Nephron (organoid): ENCODE data around the gene PHF21A.

Experiments
- H3K27ac Mint-ChIP-seq, 3 experiments: 2 replicates each; pipeline ENCODE4 v1.8.0; 2020; ENCODE audit warnings: mixed read lengths in 3 of 3, mild to moderate bottlenecking in 2 of 3, moderate library complexity in 1 of 3
- H3K27me3 Mint-ChIP-seq: 2 replicates; pipeline ENCODE4 v1.8.0; 2021; ENCODE audit warnings: low read depth, mild to moderate bottlenecking, moderate library complexity, mixed read lengths
- H3K36me3 Mint-ChIP-seq: 2 replicates; pipeline ENCODE4 v1.8.0; 2020; ENCODE audit warnings: low read depth, mixed read lengths
- H3K4me1 Mint-ChIP-seq: 2 replicates; pipeline ENCODE4 v1.8.0; 2020; ENCODE audit warnings: mixed read lengths
- H3K4me3 Mint-ChIP-seq, 3 experiments: 2 replicates each; pipeline ENCODE4 v1.8.0; 2020; ENCODE audit warnings: mild to moderate bottlenecking in 3 of 3, mixed read lengths in 3 of 3, moderate library complexity in 2 of 3
- H3K9me3 Mint-ChIP-seq: 2 replicates; pipeline ENCODE4 v1.8.0; 2020; ENCODE audit warnings: mixed read lengths
- TF ChIP-seq, protein P1 (sequence below), 3 experiments: fragments of 200-600 bp; sonication (generic); IDR thresholded peaks; one replicate each; pipeline ENCODE4 v1.5.0; 2021; ENCODE audit warnings: antibody characterized with exemption in 3 of 3; ENCODE audit not compliant: unreplicated experiment in 3 of 3

PHF21A gene

DNA sequence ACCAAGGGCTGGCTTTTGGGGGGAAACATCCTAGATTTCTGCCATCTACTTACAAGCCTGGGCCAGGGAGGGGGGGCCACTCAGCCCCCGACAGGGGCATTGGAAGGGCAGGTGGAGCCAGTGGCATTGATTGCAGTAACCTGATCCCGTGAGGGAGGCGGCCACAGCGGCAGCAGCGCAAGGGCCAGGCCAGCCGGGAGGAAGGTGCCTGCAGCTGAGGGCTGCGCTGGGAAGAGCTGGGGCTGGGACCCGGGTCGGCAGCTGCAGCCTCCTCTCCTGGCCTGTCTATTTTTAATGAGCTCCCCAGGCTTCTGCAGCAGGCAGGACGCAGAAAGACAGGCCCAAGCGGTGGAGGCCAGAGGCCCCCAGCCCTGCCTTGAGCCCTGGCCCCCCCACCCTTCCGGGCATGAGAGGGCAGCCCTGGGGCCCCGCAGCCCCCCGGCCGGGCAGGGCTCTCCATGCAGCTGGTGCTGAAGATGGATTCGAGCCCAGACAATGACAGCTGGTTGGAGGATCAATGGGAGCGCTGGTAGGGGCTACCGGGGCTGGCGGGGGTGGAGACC is 224.8 kb downstream of the PHF21A start:
- H3K4me3 Mint-ChIP-seq: peak overlapping the region in 2 of 3 experiments; percentile 30 to 50
- peak overlapping the region in 1 of 3 experiments; percentile 27 for H3K27ac Mint-ChIP-seq
- no peaks in the 10 kb centered on the region for H3K9me3 Mint-ChIP-seq

DNA sequence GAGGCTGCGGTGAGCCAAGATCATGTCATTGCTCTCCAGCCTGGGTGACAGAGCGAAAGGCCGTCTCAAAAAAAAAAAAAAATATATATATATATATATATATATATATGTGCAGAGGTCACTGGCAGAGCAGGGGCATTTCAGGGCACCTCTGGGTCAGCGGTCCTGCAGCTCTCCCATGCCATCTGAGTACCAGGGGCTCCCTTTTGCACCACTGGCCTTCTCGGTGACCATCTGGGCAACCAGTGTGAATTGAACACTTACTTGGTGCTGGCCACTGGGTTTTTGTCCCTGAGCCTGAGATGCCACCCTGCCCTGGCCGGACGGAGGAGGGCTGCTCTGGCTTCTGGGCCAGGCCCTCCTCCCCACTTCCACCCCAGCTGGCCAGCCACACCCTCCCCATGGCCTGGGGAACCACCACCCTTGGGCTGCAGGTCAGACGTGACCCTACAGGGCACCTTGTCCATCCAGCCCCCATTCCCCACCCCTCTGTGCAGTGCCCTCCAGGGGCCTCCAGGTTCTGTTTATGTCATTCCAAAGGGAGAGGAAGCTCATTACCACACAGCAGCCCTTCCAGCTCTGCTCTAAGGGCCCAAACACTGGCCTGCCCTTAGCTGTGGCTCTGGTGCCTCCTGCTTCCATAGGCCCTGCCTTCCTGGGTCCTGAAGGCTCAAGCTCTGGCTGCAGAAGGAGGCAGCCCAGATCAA is 225.5 kb downstream of the PHF21A start:
- no peaks in the 10 kb centered on the region for H3K36me3 Mint-ChIP-seq
- H3K27me3 Mint-ChIP-seq: peaks cover 11% of the 10 kb centered on the region
- H3K4me1 Mint-ChIP-seq: peaks cover 31% of the 10 kb centered on the region
- peak overlapping the region in 1 of 3 experiments; percentile 27 for H3K27ac Mint-ChIP-seq
- H3K4me3 Mint-ChIP-seq: no peak overlapping the region
- H3K9me3 Mint-ChIP-seq: no peaks in the 10 kb centered on the region
- TF ChIP-seq, protein P1, sequence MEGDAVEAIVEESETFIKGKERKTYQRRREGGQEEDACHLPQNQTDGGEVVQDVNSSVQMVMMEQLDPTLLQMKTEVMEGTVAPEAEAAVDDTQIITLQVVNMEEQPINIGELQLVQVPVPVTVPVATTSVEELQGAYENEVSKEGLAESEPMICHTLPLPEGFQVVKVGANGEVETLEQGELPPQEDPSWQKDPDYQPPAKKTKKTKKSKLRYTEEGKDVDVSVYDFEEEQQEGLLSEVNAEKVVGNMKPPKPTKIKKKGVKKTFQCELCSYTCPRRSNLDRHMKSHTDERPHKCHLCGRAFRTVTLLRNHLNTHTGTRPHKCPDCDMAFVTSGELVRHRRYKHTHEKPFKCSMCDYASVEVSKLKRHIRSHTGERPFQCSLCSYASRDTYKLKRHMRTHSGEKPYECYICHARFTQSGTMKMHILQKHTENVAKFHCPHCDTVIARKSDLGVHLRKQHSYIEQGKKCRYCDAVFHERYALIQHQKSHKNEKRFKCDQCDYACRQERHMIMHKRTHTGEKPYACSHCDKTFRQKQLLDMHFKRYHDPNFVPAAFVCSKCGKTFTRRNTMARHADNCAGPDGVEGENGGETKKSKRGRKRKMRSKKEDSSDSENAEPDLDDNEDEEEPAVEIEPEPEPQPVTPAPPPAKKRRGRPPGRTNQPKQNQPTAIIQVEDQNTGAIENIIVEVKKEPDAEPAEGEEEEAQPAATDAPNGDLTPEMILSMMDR (IDR thresholded peaks at IDR 0.05; ENCODE audit: unreplicated experiment in 3 of 3): no peak

More for the DNA sequence above, 224.8 kb downstream of the PHF21A start:
- H3K36me3 Mint-ChIP-seq: no peaks in the 10 kb centered on the region
- TF ChIP-seq, protein P1 (IDR thresholded peaks at IDR 0.05; ENCODE audit: unreplicated experiment in 3 of 3): no peak
- H3K4me1 Mint-ChIP-seq: peaks cover 33% of the 10 kb centered on the region
- H3K27me3 Mint-ChIP-seq: peaks cover 9% of the 10 kb centered on the region

DNA sequence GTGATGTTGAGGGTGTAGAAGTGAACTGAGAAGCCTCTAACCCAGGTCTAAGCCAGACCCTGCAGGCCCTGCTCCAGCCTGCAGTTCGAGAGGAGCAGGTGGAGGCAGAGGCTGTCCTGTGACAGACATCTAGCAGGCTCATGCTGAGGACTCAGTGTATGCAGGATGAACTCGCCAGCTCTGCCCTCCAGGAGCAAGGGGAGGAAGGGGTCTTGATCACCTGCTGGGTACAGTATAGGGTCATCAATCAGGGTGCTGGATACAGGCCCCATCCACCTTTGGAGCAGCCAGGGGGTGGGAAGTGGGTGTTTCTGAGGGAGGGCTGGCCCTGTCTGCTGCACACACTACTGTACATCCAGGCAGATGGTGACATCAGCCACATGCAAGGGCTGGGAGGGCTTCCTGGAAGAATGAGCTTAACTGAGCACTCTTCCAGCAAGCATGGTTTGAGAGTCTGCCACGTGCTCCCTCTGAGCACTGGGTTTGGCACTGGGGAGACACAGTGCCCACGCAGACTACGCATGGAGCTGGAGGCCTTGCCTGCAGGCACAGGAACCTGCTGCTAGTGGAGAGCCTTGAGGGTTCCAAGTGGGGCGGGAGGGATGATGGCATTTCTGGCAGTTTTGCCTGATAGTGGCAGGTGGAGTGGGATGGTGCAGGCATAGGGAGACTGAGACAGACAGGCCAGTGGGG is 226.6 kb downstream of the PHF21A start:
- TF ChIP-seq, protein P1 (IDR thresholded peaks at IDR 0.05; ENCODE audit: unreplicated experiment in 3 of 3): no peak
- H3K4me3 Mint-ChIP-seq: peak overlapping the region in 1 of 3 experiments; percentile 16
- H3K36me3 Mint-ChIP-seq: no peaks in the 10 kb centered on the region

DNA sequence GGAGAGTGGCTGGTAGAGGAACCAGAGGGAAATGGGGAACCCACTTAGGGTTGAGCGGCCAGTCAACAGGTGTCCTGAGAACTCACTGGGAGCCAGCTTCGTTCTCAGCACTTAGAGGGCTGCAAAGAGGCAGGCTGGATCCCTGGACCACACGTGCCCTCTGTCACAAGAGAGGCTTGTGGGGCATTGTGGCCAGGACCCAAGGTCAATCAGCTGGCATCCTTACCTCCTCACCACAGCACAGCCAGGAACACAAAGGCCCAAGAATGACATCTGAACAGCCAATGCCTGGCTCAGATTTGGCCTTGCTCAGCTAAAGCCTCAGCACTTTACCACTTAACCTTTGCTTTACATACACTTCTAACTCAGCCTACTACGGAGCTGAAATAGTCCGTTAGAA is 228.4 kb downstream of the PHF21A start:
- H3K9me3 Mint-ChIP-seq: no peaks in the 10 kb centered on the region
- no peak overlapping the region for H3K27ac Mint-ChIP-seq
- H3K36me3 Mint-ChIP-seq: no peaks in the 10 kb centered on the region
- peaks cover 18% of the 10 kb centered on the region for H3K4me1 Mint-ChIP-seq
- peaks cover 16% of the 10 kb centered on the region for H3K27me3 Mint-ChIP-seq
- H3K4me3 Mint-ChIP-seq: no peak overlapping the region
- TF ChIP-seq, protein P1 (IDR thresholded peaks at IDR 0.05; ENCODE audit: unreplicated experiment in 3 of 3): no peak

More for the DNA sequence above, 226.6 kb downstream of the PHF21A start:
- Mint-ChIP-seq H3K27ac (no peak overlapping the region), H3K9me3 (no peaks in the 10 kb centered on the region), H3K4me1 (peaks cover 27% of the 10 kb centered on the region), H3K27me3 (peaks cover 16% of the 10 kb centered on the region)

DNA sequence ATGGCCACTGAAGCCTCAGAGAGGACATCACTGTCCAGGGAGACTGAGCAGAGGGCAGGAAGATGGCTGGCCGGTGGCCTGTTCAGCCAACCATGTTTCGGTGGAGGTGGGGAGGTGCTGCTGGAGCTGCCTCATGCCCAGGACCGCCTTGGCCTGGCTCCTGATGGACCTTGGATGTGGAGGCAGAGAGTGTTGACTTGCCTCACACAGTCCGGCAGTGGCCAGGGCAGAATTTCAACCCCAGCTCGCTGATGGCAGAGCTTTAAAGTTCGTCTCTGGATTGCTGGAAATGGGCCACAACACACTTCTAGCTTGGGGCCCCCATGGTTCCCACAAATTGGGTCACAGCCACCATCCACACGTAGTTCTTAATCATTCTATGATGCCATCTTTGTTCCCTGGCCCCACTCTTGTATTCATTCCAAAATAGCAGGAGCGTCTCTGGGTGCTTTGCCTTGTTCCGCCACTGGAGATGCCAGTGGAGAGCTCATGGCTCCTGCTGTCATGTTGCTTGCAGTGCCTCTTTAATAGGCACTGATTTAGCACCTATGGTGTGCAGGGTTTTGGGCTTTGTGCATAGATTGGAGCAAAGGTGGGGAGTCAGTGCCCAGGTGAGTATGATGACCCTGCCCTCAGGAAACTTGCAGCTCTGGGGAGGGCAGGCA is 230.2 kb downstream of the PHF21A start:
- TF ChIP-seq, protein P1 (IDR thresholded peaks at IDR 0.05; ENCODE audit: unreplicated experiment in 3 of 3): no peak
- H3K4me1 Mint-ChIP-seq: peaks cover 14% of the 10 kb centered on the region
- no peak overlapping the region for H3K4me3 Mint-ChIP-seq
- H3K27me3 Mint-ChIP-seq: peaks cover 28% of the 10 kb centered on the region
- H3K36me3 Mint-ChIP-seq: no peaks in the 10 kb centered on the region
- no peak overlapping the region for H3K27ac Mint-ChIP-seq
- no peaks in the 10 kb centered on the region for H3K9me3 Mint-ChIP-seq
